HepG2 (cell line): Measurements from ENCODE around the gene SEMA6D. TPM values are rescaled to one million over a fixed set of nuclear protein-coding genes. Genes with fewer than 3 reads are reported as not detected.

ENCODE experiments used
- ATAC-seq: fragments of 200-7000 bp; cut with Tn5 transposase; 3 replicates; pipeline ENCODE4 v1.9.1; 2020; ENCODE audit warnings: mild to moderate bottlenecking, moderate library complexity
- BruUV-seq: library from RNA; stranded (reverse); fragments of 400-500 nt; replicated peaks from 2 replicates; lab custom pipeline; 2021; lab: Mats Ljungman, UMichigan
- CTCF ChIA-PET: fragments of 300-600 bp; formaldehyde crosslinking; extraction: SDS; loops from one replicate; lab custom pipeline; 2021; ENCODE audit warnings: low total read pairs, inconsistent platforms, low intra/inter-chr PET ratio; lab: Yijun Ruan, JAX
- POLR2A ChIA-PET: fragments of 350-600 bp; sonication (Branson Sonifier 250); formaldehyde crosslinking; loops from one replicate; lab custom pipeline; 2020; ENCODE audit warnings: antibody characterized with exemption, inconsistent platforms; lab: Yijun Ruan, JAX
- DNase-seq: peaks from one replicate; pipeline ENCODE4 v3.0.0-alpha.2; 2015; ENCODE audit warnings: low spot score
- FAIRE-seq: peaks from 3 replicates; lab custom pipeline; 2011; peaks lifted over from hg19 to GRCh38; lab: Jason Lieb, UNC
- H2AFZ ChIP-seq: one replicate; pipeline ENCODE4 v1.6.1; 2011; ENCODE audit warnings: low read length, inconsistent platforms
- H3K27ac ChIP-seq: fragments of 300-600 bp; 3 replicates; pipeline ENCODE4 v1.8.0; 2011; ENCODE audit warnings: mixed run types, mild to moderate bottlenecking, mixed read lengths, low read length, inconsistent platforms; ENCODE audit not compliant: insufficient read depth; ENCODE audit errors: extremely low read length
- H3K27me3 ChIP-seq, 2 experiments: fragments of 200-600 bp in 1 of 2; 2 replicates in 1 of 2; 3 replicates in 1 of 2; pipeline versions ENCODE4 v1.6.0 to v1.8.0; 2011; ENCODE audit warnings: low read length in 2 of 2, mild to moderate bottlenecking in 2 of 2, moderate library complexity in 2 of 2, inconsistent platforms in 1 of 2; ENCODE audit not compliant: insufficient read depth in 2 of 2, control insufficient read depth in 1 of 2
- H3K36me3 ChIP-seq, 2 experiments: fragments of 200-600 bp in 1 of 2; replicated peaks in 1 of 2; 2 replicates in 1 of 2; 3 replicates in 1 of 2; pipeline versions ENCODE4 v1.5.1 to v1.8.0; 2011; ENCODE audit warnings: low read length in 2 of 2, inconsistent platforms in 1 of 2; ENCODE audit not compliant: insufficient read depth in 2 of 2, control insufficient read depth in 1 of 2
- H3K4me1 ChIP-seq: 2 replicates; pipeline ENCODE4 v1.5.1; 2012; ENCODE audit warnings: low read length, inconsistent platforms; ENCODE audit not compliant: insufficient read depth
- H3K4me2 ChIP-seq: 2 replicates; pipeline ENCODE4 v1.6.0; 2011; ENCODE audit warnings: low read depth, low read length, inconsistent platforms
- H3K4me3 ChIP-seq, 3 experiments: fragments of 200-600 bp in 1 of 3; sonication (generic), shearing (Covaris generic) in 1 of 3; replicated peaks in 1 of 3; 2 replicates each; pipeline ENCODE4 v1.5.1; 2011 to 2016; ENCODE audit warnings: low read length in 3 of 3, inconsistent platforms in 2 of 3, low read depth in 2 of 3, mild to moderate bottlenecking in 2 of 3, control low read depth in 1 of 3, mixed read lengths in 1 of 3; ENCODE audit not compliant: insufficient read depth in 1 of 3
- H3K79me2 ChIP-seq: one replicate; pipeline ENCODE4 v1.6.1; 2011; ENCODE audit warnings: low read length, inconsistent platforms; ENCODE audit not compliant: insufficient read depth
- H3K9ac ChIP-seq: 2 replicates; pipeline ENCODE4 v1.6.0; 2011; ENCODE audit warnings: mild to moderate bottlenecking, low read depth, low read length, inconsistent platforms; ENCODE audit not compliant: insufficient read depth
- H3K9me3 ChIP-seq: 2 replicates; pipeline ENCODE4 v1.5.1; 2012; ENCODE audit warnings: mild to moderate bottlenecking, low read length
- H4K20me1 ChIP-seq: 2 replicates; pipeline ENCODE4 v1.6.0; 2011; ENCODE audit warnings: inconsistent platforms, mild to moderate bottlenecking, low read length, moderate library complexity; ENCODE audit not compliant: insufficient read depth
- ATF7 ChIP-seq, 2 experiments: fragments of 450-650 bp in 1 of 2; sonication (generic) in 1 of 2; formaldehyde crosslinking in 1 of 2; IDR thresholded peaks; 2 replicates each; pipeline versions ENCODE4 v1.4.0 to v1.6.1; 2016 to 2020; ENCODE audit warnings: antibody characterized with exemption in 1 of 2, mild to moderate bottlenecking in 1 of 2, missing genetic modification reagents in 1 of 2
- CCAR2 ChIP-seq: fragments of 200-400 bp; formaldehyde crosslinking; optimal IDR thresholded peaks from 2 replicates; pipeline ENCODE3; 2018; ENCODE audit warnings: low read depth, mild to moderate bottlenecking, low read length, moderate library complexity
- CEBPB ChIP-seq: IDR thresholded peaks from 2 replicates; pipeline ENCODE4 v1.6.1; 2011; ENCODE audit warnings: low read depth, low read length, improper control_type of control experiment, borderline replicate concordance
- JUNB ChIP-seq: sonication (generic); formaldehyde crosslinking; IDR thresholded peaks from 2 replicates; pipeline ENCODE4 v1.8.0; 2022; ENCODE audit warnings: missing genetic modification reagents, mild to moderate bottlenecking, borderline replicate concordance
- ZFP36L1 ChIP-seq: sonication (generic); formaldehyde crosslinking; IDR thresholded peaks from 2 replicates; pipeline ENCODE4 v1.8.0; 2022; ENCODE audit warnings: mild to moderate bottlenecking, missing genetic modification reagents, moderate library complexity
- ZNF30 ChIP-seq: sonication (generic); formaldehyde crosslinking; IDR thresholded peaks from 2 replicates; pipeline ENCODE4 v1.5.0; 2020; ENCODE audit warnings: mild to moderate bottlenecking, missing genetic modification reagents
- ZNF720 ChIP-seq: sonication (generic); formaldehyde crosslinking; IDR thresholded peaks from 2 replicates; pipeline ENCODE4 v1.4.0; 2020; ENCODE audit warnings: missing genetic modification reagents
- ZSCAN20 ChIP-seq: sonication (generic); formaldehyde crosslinking; IDR thresholded peaks from 2 replicates; pipeline ENCODE4 v1.4.0; 2020; ENCODE audit warnings: missing genetic modification reagents, mild to moderate bottlenecking, borderline replicate concordance
- WGBS: methylation state at CpG from one replicate; pipeline ENCODE4 v1.1.6; 2017; ENCODE audit warnings: low lambda C conversion rate; 5-methylcytosine and 5-hydroxymethylcytosine counted together
- in situ Hi-C: cut with HindIII; loops from 2 replicates; pipeline ENCODE4 v1.10.0; 2017; ENCODE audit warnings: low pct_unique_long_range_greater_than_20kb; ENCODE audit not compliant: extremely low pct_ligation_motif_present
- intact Hi-C: fragments of 100-400 bp; cut with micrococcal nuclease; formaldehyde crosslinking; loops from one replicate; pipeline ENCODE4 v1.10.0; 2022; ENCODE audit not compliant: unreplicated experiment
- polyA plus RNA-seq, 8 experiments: library from polyadenylated mRNA; depleted of rRNA in 3 of 8; stranded (reverse) in 7 of 8; unstranded in 1 of 8; fragments of >200 nt; fragmentation: Illumina TruSeq in 4 of 8; extraction: Trizol in 4 of 8; gene quantifications; 2 replicates each; pipeline versions ENCODE4 v1.2.1 to v1.2.3, GENCODE V29; 2011 to 2016; ENCODE audit warnings: low read depth in 4 of 8, missing spikeins in 1 of 8, mixed read lengths in 1 of 8; ENCODE audit not compliant: insufficient read depth in 1 of 8
- total RNA-seq, 5 experiments: library from RNA; depleted of rRNA; stranded (reverse); fragments of >200 nt; fragmentation: Illumina TruSeq; extraction: Trizol; gene quantifications; 2 replicates each; pipeline ENCODE4 v1.2.3, GENCODE V29; 2016; ENCODE audit warnings: low read depth in 1 of 5
- TF ChIP-seq, protein P1 (sequence below): sonication (generic); formaldehyde crosslinking; IDR thresholded peaks from 2 replicates; pipeline ENCODE4 v1.4.0; 2020; ENCODE audit warnings: missing genetic modification reagents
- TF ChIP-seq, protein P2 (sequence below): sonication (generic); formaldehyde crosslinking; IDR thresholded peaks from 2 replicates; pipeline ENCODE4 v1.5.0; 2020; ENCODE audit warnings: missing genetic modification reagents
- TF ChIP-seq, protein P3 (sequence below): sonication (generic); formaldehyde crosslinking; IDR thresholded peaks from 2 replicates; pipeline ENCODE4 v1.4.0; 2020; ENCODE audit warnings: missing genetic modification reagents

SEMA6D gene
- total and polyA plus RNA-seq, 2 of the 13 experiments (the other 11 are each of a cell fraction or from before 2014, with no cell fraction given) = not detected

DNA sequence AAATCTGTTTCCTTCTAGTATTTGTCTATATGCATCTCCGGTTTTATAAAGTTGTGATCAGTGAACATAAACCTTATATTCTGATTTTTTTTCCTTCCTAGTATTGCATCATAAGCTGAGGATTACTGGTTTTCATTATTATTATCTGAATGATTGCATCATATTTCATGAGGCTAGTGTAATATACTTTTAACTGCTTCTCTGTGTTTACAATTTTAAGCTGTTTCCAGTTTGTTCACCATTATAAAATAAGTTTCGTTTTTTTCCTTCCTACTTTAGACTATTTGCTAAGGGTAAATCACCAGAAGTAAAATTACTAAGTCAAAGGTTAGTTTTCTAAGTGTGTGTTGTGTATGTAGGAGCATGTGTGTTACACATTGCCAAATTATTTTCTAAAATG is 20.2 kb downstream of the SEMA6D start:
- H3K9ac ChIP-seq = no peak overlapping the region
- FAIRE-seq (no peak), ATAC-seq (no peak), DNase-seq (no peak)
- no peak for TF ChIP-seq ZNF30 (CRISPR knock-in tag)
- TF ChIP-seq CEBPB = peak; percentile 86
- no peak for TF ChIP-seq ZNF720 (CRISPR knock-in tag)
- TF ChIP-seq, protein P1, sequence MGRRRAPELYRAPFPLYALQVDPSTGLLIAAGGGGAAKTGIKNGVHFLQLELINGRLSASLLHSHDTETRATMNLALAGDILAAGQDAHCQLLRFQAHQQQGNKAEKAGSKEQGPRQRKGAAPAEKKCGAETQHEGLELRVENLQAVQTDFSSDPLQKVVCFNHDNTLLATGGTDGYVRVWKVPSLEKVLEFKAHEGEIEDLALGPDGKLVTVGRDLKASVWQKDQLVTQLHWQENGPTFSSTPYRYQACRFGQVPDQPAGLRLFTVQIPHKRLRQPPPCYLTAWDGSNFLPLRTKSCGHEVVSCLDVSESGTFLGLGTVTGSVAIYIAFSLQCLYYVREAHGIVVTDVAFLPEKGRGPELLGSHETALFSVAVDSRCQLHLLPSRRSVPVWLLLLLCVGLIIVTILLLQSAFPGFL (CRISPR knock-in tag) = no peak
- TF ChIP-seq CCAR2 = no peak
- TF ChIP-seq, protein P2, sequence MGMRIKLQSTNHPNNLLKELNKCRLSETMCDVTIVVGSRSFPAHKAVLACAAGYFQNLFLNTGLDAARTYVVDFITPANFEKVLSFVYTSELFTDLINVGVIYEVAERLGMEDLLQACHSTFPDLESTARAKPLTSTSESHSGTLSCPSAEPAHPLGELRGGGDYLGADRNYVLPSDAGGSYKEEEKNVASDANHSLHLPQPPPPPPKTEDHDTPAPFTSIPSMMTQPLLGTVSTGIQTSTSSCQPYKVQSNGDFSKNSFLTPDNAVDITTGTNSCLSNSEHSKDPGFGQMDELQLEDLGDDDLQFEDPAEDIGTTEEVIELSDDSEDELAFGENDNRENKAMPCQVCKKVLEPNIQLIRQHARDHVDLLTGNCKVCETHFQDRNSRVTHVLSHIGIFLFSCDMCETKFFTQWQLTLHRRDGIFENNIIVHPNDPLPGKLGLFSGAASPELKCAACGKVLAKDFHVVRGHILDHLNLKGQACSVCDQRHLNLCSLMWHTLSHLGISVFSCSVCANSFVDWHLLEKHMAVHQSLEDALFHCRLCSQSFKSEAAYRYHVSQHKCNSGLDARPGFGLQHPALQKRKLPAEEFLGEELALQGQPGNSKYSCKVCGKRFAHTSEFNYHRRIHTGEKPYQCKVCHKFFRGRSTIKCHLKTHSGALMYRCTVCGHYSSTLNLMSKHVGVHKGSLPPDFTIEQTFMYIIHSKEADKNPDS (CRISPR knock-in tag) = no peak
- TF ChIP-seq, protein P3, sequence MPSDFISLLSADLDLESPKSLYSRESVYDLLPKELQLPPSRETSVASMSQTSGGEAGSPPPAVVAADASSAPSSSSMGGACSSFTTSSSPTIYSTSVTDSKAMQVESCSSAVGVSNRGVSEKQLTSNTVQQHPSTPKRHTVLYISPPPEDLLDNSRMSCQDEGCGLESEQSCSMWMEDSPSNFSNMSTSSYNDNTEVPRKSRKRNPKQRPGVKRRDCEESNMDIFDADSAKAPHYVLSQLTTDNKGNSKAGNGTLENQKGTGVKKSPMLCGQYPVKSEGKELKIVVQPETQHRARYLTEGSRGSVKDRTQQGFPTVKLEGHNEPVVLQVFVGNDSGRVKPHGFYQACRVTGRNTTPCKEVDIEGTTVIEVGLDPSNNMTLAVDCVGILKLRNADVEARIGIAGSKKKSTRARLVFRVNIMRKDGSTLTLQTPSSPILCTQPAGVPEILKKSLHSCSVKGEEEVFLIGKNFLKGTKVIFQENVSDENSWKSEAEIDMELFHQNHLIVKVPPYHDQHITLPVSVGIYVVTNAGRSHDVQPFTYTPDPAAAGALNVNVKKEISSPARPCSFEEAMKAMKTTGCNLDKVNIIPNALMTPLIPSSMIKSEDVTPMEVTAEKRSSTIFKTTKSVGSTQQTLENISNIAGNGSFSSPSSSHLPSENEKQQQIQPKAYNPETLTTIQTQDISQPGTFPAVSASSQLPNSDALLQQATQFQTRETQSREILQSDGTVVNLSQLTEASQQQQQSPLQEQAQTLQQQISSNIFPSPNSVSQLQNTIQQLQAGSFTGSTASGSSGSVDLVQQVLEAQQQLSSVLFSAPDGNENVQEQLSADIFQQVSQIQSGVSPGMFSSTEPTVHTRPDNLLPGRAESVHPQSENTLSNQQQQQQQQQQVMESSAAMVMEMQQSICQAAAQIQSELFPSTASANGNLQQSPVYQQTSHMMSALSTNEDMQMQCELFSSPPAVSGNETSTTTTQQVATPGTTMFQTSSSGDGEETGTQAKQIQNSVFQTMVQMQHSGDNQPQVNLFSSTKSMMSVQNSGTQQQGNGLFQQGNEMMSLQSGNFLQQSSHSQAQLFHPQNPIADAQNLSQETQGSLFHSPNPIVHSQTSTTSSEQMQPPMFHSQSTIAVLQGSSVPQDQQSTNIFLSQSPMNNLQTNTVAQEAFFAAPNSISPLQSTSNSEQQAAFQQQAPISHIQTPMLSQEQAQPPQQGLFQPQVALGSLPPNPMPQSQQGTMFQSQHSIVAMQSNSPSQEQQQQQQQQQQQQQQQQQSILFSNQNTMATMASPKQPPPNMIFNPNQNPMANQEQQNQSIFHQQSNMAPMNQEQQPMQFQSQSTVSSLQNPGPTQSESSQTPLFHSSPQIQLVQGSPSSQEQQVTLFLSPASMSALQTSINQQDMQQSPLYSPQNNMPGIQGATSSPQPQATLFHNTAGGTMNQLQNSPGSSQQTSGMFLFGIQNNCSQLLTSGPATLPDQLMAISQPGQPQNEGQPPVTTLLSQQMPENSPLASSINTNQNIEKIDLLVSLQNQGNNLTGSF (CRISPR knock-in tag) = no peak
- TF ChIP-seq ZSCAN20 = no peak
- no peak for TF ChIP-seq ZFP36L1 (CRISPR knock-in tag)
- TF ChIP-seq ATF7 (IDR thresholded peaks at IDR 0.05) = peak; percentile 78
- no peak for TF ChIP-seq ATF7 (CRISPR knock-in tag; IDR thresholded peaks at IDR 0.05)
- no peak for TF ChIP-seq JUNB (CRISPR knock-in tag)
- no peaks in the 10 kb centered on the region for H3K4me1 ChIP-seq
- no peaks in the 10 kb centered on the region for H3K36me3 ChIP-seq
- no peaks in the 10 kb centered on the region for H3K9me3 ChIP-seq
- in situ Hi-C loops (no loop called here), intact Hi-C loops (no loop called here)
- H3K4me3 ChIP-seq = no peak overlapping the region
- no peaks in the 10 kb centered on the region for H4K20me1 ChIP-seq
- POLR2A ChIA-PET = no interaction called here
- H3K79me2 ChIP-seq = no peaks in the 10 kb centered on the region
- CTCF ChIA-PET = no interaction called here
- H3K4me2 ChIP-seq = no peak overlapping the region
- H2AFZ ChIP-seq = no peak overlapping the region
- WGBS = 0% methylated on average over 2 of the region's 2 CpGs
- no TSS peak for BruUV-seq
- no peak overlapping the region for H3K27ac ChIP-seq
- no peaks in the 10 kb centered on the region; a peak in 1 of 5 replicates for H3K27me3 ChIP-seq
